Lower leg skin (tissue), 4 donors: ENCODE measurements around the gene CCDC88B. TPM values are rescaled to one million over a fixed set of nuclear protein-coding genes. Genes with fewer than 3 reads are reported as not detected.

Source experiments
- DNase-seq, 2 donors: peaks; one replicate each; pipeline ENCODE4 v3.0.0-alpha.2; 2019; ENCODE audit warnings: low spot score in 2 of 2
- H3K4me3 ChIP-seq: fragments of 200-600 bp; sonication (generic); 2 replicates; pipeline ENCODE4 v1.5.1; 2017; ENCODE audit warnings: mild to moderate bottlenecking, low read depth; ENCODE audit not compliant: poor library complexity, severe bottlenecking
- CTCF ChIP-seq, 3 donors: fragments of 450-650 bp; IDR thresholded peaks; one replicate each; pipeline ENCODE4 v1.5.1; 2016; ENCODE audit warnings: antibody characterized with exemption in 3 of 3, mild to moderate bottlenecking in 3 of 3, moderate library complexity in 2 of 3
- POLR2A ChIP-seq, 2 donors: fragments of 450-650 bp; IDR thresholded peaks; one replicate each; pipeline ENCODE4 v1.6.1; 2016 to 2017; ENCODE audit warnings: antibody characterized with exemption in 2 of 2, mild to moderate bottlenecking in 1 of 2, moderate library complexity in 1 of 2
- WGBS, 2 donors: methylation state at CpG; one replicate each; pipeline ENCODE4 v1.1.5; 2018; 5-methylcytosine and 5-hydroxymethylcytosine counted together
- intact Hi-C: fragments of 100-400 bp; cut with DNase I; formaldehyde crosslinking; loops from one replicate; pipeline ENCODE4 v1.15.0; 2023; ENCODE audit warnings: low total_unique reads
- total RNA-seq, 4 donors: library from RNA; depleted of rRNA; stranded (reverse); fragments of >200 nt; gene quantifications; one replicate each; pipeline ENCODE4 v1.1.0, GENCODE V29; 2016

CCDC88B gene
- total RNA-seq, 4 donors from 2014 or later: 2.6 to 9.5 (median 4.8) TPM

- H3K4me3 ChIP-seq: no peak overlapping the region
- no peak for TF ChIP-seq CTCF (IDR thresholded peaks at IDR 0.05)
- TF ChIP-seq POLR2A (IDR thresholded peaks at IDR 0.05): no peak
- DNase-seq: no peak
- intact Hi-C loops: no loop called here
- WGBS, 2 donors: 96 to 100% methylated on average over 1 of the region's 2 CpGs
These were observed 43.6 kb downstream of the CCDC88B start for GRCh38 chr11:64383580-64383979.

- TF ChIP-seq CTCF (IDR thresholded peaks at IDR 0.05) (no peak), POLR2A (IDR thresholded peaks at IDR 0.05) (no peak)
- WGBS, 2 donors: 60 to 62% methylated on average over 17 of the region's 17 CpGs
- intact Hi-C loops: no loop called here
- no peak for DNase-seq
- H3K4me3 ChIP-seq: no peak overlapping the region
These were observed 44.2 kb downstream of the CCDC88B start for GRCh38 chr11:64384028-64384737.

- DNase-seq: no peak
- H3K4me3 ChIP-seq: no peak overlapping the region
- WGBS, 2 donors: 69 to 73% methylated on average over 10 to 15 of the region's 15 CpGs
- intact Hi-C loops: no loop called here
- TF ChIP-seq POLR2A (IDR thresholded peaks at IDR 0.05) (no peak), CTCF (IDR thresholded peaks at IDR 0.05) (no peak)
These were observed 45.3 kb downstream of the CCDC88B start for GRCh38 chr11:64384981-64385944.

GRCh38 chr11:64385945-64386704 lies 46.1 kb downstream of the CCDC88B start:
- intact Hi-C loops: no loop called here
- TF ChIP-seq CTCF (IDR thresholded peaks at IDR 0.05) (no peak), POLR2A (IDR thresholded peaks at IDR 0.05) (no peak)
- DNase-seq: no peak
- 86 to 87% methylated on average over 11 of the region's 11 CpGs for WGBS, 2 donors
- no peak overlapping the region for H3K4me3 ChIP-seq

GRCh38 chr11:64387916-64388315 lies 47.9 kb downstream of the CCDC88B start:
- intact Hi-C loops: no loop called here
- H3K4me3 ChIP-seq: no peak overlapping the region
- TF ChIP-seq CTCF (IDR thresholded peaks at IDR 0.05) (no peak), POLR2A (IDR thresholded peaks at IDR 0.05) (no peak)
- DNase-seq: no peak
